Fibroblast of pulmonary artery (primary cell): ENCODE data around the gene WDR12.
"Not testable (repeated sequence)": the region's sequence is repeated elsewhere in the genome, so short reads cannot be mapped to it uniquely, and the experiment has no call there.

Source experiments
- DNase-seq: peaks from one replicate; pipeline ENCODE4 v3.0.0-alpha.2; 2010; ENCODE audit warnings: low read depth
- H3K4me3 ChIP-seq: replicated peaks from 2 replicates; pipeline ENCODE4 v1.5.1; 2011; ENCODE audit warnings: low read depth, mild to moderate bottlenecking, control low read depth, low read length, moderate library complexity
- CTCF ChIP-seq: IDR thresholded peaks from 2 replicates; pipeline ENCODE4 v1.5.1; 2011; ENCODE audit warnings: mild to moderate bottlenecking, control low read depth, low read length, inconsistent platforms; ENCODE audit errors: missing control alignments

The WDR12 gene

DNA sequence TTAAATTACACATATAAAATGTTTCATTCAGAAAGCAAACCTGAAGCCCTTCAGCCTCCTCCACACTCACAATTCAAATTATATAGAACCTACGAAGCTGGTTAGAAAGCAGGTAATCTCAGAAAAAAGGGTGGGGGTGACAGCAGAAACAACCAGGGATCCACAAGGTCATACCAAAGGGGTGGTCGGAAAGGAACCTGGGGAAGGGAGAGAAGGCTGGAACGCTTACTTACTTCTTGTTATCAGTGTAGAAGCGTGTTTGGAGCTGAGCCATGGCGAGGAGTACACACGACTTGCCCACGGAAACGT lies 316 bp downstream of the WDR12 start:
- peak overlapping the region; percentile 86 for H3K4me3 ChIP-seq
- TF ChIP-seq CTCF: no peak
- DNase-seq: no peak

- no peak for TF ChIP-seq CTCF
- DNase-seq: no peak
- H3K4me3 ChIP-seq: peak overlapping the region; percentile 86
Measured at GRCh38 chr2:202910698-202911097, 775 bp downstream of the WDR12 start.

- peak overlapping the region; percentile 86 for H3K4me3 ChIP-seq
- DNase-seq: not testable (repeated sequence)
Measured at GRCh38 chr2:202910250-202910649, 1.2 kb downstream of the WDR12 start.

- TF ChIP-seq CTCF: no peak
- H3K4me3 ChIP-seq: peak overlapping the region; percentile 86
- peak; percentile 34 for DNase-seq
Measured at GRCh38 chr2:202909394-202910192, 1.9 kb downstream of the WDR12 start.

GRCh38 chr2:202908186-202908585 lies 3.3 kb downstream of the WDR12 start:
- no peak for DNase-seq
- TF ChIP-seq CTCF: no peak
- H3K4me3 ChIP-seq: no peak overlapping the region

GRCh38 chr2:202905507-202905906 lies 6.0 kb downstream of the WDR12 start:
- DNase-seq, H3K4me3 ChIP-seq: not testable (repeated sequence)

DNA sequence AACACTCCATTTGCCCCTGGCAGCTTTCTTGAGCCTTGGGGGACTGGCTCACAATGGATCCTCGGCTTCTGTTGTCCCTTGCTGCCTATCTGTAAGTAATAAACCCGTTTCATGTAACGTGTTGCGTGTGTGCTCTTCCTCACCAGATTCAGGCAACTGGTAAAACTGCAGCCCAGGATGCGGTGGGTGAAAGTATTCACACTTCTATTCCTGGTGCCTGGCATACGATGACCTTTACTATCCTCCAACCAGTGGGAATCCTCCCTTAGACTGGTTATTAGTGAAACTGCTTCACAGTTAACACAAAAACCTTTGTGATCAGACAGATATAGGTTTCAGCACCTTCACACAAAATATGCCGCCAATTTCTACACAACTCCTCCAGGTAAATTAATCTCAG lies 26.3 kb downstream of the WDR12 start:
- no peak for TF ChIP-seq CTCF
- no peak for DNase-seq
- no peak overlapping the region for H3K4me3 ChIP-seq

- peak; percentile 22 for TF ChIP-seq CTCF
Measured at GRCh38 chr2:202883987-202884675, 27.3 kb downstream of the WDR12 start.

More at GRCh38 chr2:202883987-202884675, 27.3 kb downstream of the WDR12 start:
- DNase-seq: peak; percentile 10
- no peak overlapping the region for H3K4me3 ChIP-seq
